HG02798 (cell line): ENCODE results near the gene ZDHHC11.
"Not testable (repeated sequence)": the region's sequence is repeated elsewhere in the genome, so short reads cannot be mapped to it uniquely, and the experiment has no call there.

ENCODE experiments used
- ATAC-seq: cut with Tn5 transposase; IDR thresholded peaks from one replicate; pipeline ENCODE4 v1.9.1; 2021; ENCODE audit warnings: mild to moderate bottlenecking; ENCODE audit not compliant: unreplicated experiment, poor library complexity

Gene ZDHHC11

DNA sequence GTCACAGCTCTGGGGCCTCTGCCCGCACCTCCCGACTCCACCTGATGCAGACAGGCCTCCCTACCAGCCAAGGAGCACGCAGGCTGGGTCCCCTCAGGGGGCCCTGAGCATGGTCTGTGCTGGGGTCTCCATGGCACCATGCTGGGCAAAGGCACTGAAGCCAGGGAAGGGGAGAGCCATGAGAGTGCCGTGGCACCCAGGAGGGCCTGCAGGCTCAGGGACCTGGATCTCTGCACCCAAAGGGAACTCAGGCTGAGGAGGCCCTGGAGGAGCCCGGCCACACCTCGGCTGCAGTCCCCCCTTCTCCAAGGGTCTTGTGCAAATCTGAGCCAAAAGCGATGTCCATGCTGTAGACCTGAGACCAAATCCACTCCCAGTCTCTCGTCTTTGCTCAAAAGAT is 98.8 kb downstream of the ZDHHC11 start:
- ATAC-seq: not testable (repeated sequence)

DNA sequence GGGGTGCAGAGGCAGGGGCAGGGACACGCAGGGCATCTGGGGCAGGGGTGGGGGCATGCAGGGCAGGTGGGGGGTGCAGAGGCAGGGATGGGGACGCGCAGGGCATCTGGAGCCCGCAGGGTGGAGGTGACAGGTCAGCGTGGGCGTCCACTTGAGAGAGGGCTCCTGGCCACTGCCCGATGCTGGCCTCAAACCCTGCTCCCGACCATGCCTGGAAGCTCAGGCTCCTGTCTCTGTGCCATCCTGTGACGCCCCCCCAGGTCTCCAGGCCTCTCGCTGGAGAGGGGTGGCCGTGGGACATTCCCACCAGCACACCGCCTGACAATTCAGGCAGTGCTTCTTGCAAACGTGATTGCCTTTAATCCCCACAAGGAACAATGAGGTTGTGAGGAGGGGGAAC is 99.3 kb downstream of the ZDHHC11 start:
- ATAC-seq: no peak

DNA sequence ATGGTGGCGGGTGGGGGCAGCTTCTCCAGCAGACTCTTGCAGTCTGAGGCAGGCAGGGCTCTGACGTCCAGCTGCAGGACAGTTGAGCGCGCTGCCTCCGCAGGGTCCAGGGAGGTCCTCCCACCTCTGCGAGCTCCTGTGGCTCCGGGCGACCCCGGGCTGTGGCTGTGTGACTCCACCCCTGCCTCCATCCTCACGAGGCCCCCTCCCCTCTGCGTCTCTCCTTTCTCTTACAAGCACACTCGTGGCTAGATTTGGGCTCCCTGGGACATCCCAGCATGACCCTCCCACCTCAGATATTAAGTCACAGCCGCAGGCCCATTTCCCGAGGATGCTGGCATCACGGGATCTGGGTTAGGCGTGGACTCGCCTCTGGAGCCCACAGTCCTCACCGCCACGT is 100.6 kb downstream of the ZDHHC11 start:
- ATAC-seq: not testable (repeated sequence)

DNA sequence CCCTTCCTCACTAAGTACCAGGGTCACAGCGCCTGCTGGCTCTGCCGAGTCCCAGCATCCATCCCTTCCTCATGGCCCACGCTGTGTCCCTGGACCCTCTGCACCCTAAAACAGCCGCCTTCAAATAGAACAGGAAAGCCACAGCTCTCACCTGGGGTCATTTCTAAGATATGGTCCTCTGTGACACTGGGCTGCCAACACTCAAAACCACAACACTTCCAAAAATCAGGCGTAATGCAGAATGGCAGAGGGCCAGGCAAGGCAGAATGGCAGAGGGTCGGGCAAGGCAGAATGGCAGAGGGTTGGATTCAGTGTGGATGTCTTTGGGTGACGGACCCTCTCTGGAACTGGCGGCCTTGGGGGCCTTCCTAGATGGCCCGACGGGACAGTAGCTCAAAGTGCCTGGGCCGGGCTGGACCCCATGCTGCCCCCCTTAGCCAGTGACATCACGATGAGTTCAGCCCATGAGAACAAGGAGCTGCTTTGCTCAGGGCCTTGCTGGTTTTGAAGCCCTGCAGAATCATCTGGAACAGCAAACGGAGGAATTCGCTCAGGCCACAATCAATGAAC is 101.6 kb downstream of the ZDHHC11 start:
- no peak for ATAC-seq

DNA sequence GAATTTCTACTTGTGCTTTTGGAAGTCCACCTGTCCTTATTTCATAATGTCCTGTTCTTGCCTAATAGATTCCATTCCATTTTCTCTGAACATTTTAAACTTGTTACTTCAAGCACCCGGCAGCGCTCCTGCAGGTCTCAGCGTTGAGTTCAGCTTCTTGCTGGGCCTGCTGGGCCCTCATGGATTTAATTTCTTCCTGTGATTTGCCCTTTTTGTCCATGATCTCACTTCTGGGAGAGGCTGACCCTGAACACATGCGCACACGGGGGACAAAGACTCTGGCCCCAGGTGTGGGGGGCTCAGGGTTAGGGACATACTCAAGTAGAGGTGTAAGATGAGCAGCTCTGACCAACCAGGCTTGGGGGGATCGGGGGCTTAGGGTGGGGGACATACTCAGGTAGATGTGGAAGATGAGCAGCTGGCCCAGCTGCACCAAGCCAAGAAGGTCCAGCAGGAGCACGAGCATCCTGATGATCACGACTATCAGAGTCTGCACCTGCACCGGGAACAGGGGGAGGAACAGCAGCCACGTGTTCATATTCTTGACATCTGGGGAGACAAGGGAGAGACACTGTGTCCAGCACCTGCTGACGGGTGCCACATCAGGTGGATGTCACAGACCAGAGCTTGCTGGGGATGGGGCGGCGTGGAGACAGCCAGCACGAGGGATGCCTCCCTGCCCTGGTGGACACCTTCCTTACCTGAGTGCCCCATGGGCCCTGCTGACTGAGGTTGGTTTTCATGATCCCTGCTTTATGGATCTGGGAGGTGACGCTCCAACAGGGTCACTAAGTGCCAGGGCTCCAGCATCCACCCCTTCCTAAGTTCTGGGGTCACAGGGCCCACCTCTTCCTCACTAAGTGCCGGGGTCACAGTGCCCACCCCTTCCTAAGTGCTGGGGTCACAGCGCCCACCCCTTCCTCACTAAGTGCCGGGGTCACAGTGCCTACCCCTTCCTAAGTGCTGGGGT is 102.5 kb downstream of the ZDHHC11 start:
- not testable (repeated sequence) for ATAC-seq

DNA sequence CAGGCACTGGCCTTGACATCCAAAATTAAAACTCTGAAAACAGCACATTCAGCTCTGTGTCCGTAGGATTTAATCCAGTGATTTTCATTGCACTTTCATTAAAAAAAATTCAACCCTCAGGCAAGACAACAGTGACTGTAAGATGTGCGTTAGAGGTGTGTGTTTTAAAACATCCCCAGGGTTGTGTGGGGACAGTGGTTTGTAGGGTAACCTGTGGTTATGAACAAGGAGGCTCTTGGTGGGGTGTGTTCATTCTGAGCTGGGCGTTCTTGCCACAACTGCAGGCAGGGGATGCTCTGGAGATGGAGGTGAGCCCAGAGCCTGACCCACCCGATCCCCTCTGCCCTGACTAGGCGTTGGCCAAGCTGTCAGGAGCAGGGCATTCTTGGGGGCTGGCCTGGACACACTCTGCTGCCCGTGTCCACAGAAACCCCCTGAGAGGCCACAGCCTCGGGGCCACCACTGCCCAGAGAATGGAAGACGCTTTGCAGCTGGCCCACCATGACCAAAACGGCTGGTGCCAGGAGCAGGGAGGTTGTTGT is 103.4 kb downstream of the ZDHHC11 start:
- ATAC-seq: not testable (repeated sequence)

DNA sequence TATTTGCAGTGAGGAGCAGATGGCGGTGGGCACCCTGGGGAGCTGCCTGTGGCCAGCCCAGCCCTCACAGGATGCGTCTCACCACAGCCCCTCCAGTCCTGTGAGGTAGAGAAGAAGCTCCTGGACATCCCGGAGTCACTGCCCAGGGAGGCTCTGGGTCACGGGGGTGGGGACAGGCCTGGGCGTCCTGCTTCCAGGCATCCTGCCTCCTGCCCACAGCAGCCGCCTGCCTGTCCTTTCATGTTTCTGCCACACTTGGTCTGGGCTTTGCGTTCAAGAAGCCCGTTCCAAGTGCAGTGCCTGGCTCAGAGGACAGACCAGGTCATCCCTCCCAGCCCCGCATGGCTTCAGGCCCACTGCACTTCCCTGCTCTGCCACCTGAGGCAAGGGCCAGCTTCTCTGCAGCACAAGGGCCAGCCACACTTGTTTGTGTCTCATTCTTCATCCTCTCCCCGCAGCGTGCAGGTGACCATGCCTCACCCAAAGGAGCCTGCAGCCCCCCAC is 104.5 kb downstream of the ZDHHC11 start:
- ATAC-seq: no peak
